Muscle of leg (tissue), 11 donors: ENCODE measurements around the gene SYCP3. TPM values are rescaled to one million over a fixed set of nuclear protein-coding genes. Genes with fewer than 3 reads are reported as not detected.

ENCODE experiments used
- DNase-seq: peaks from one replicate; pipeline ENCODE4 v3.0.0; 2013
- H3K27ac ChIP-seq: one replicate; pipeline ENCODE4 v1.5.1; 2013; ENCODE audit warnings: mild to moderate bottlenecking, low read length, control low read depth
- H3K27me3 ChIP-seq: one replicate; pipeline ENCODE4 v1.6.1; 2013; ENCODE audit warnings: low read length; ENCODE audit not compliant: control insufficient read depth, insufficient read depth
- H3K36me3 ChIP-seq: one replicate; pipeline ENCODE4 v1.6.1; 2013; ENCODE audit warnings: low read length; ENCODE audit not compliant: control insufficient read depth, insufficient read depth
- H3K4me1 ChIP-seq: one replicate; pipeline ENCODE4 v1.6.1; 2013; ENCODE audit warnings: low read length; ENCODE audit not compliant: control insufficient read depth, insufficient read depth
- H3K4me3 ChIP-seq: one replicate; pipeline ENCODE4 v1.5.1; 2013; ENCODE audit warnings: low read length, control low read depth
- H3K9me3 ChIP-seq: replicated peaks from 2 replicates; pipeline ENCODE4 v1.6.1; 2013; ENCODE audit warnings: low read depth, low read length; ENCODE audit not compliant: control insufficient read depth
- WGBS: methylation state at CpG from one replicate; pipeline ENCODE4 v1.1.5; 2013; ENCODE audit warnings: missing lambda C conversion rate; ENCODE audit not compliant: insufficient coverage; 5-methylcytosine and 5-hydroxymethylcytosine counted together
- polyA plus RNA-seq, 8 donors: library from polyadenylated mRNA; unstranded; fragments of 120-200 nt; gene quantifications; one replicate each; pipeline versions ENCODE4 v1.2.1 to v1.2.3, GENCODE V29; 2013; ENCODE audit warnings: inconsistent platforms in 1 of 8, low replicate concordance in 1 of 8; ENCODE audit not compliant: insufficient read length in 8 of 8, insufficient read depth in 1 of 8
- total RNA-seq: library from RNA; stranded (reverse); fragments of 120-200 nt; gene quantifications from one replicate; pipeline ENCODE4 v1.2.4, GENCODE V29; 2013

Gene SYCP3
- total and polyA plus RNA-seq, 9 donors: 0.13 to 1.3 (median 0.67) TPM

- H3K4me1 ChIP-seq: peaks cover 2% of the 10 kb centered on the region
- peaks cover 9% of the 10 kb centered on the region for H3K36me3 ChIP-seq
- no peak overlapping the region for H3K4me3 ChIP-seq
- WGBS: 49% methylated on average over 2 of the region's 4 CpGs
- H3K27me3 ChIP-seq: no peaks in the 10 kb centered on the region
- H3K9me3 ChIP-seq: no peaks in the 10 kb centered on the region
- DNase-seq: no peak
- H3K27ac ChIP-seq: no peak overlapping the region
Measured at GRCh38 chr12:101777978-101778377, 38.7 kb upstream of the SYCP3 start.

DNA sequence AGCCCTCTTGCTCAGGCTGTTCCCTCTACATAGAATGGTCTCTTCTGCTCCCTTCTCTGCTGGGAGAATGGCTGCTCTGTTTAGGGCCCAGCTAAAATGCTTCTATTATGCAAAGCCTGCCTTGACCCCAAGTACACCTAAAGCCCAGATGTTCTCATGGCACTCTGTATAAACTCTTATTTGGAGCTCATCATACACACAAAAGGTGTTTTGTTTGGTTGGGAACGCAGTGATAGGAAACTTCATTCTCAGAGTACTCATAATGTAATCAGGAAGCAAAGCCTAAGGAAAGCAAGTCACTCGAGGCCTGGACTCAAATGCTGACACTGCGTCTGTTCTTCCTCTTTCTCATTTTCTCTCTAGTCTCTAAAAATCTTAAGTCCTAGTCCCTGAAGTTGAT is 38.2 kb upstream of the SYCP3 start:
- peak; percentile 46 for DNase-seq
- H3K27ac ChIP-seq: no peak overlapping the region
- WGBS: no CpG with 5 or more reads among the region's 3 CpGs
- peaks cover 9% of the 10 kb centered on the region for H3K36me3 ChIP-seq
- no peaks in the 10 kb centered on the region for H3K27me3 ChIP-seq
- H3K9me3 ChIP-seq: no peaks in the 10 kb centered on the region
- peaks cover 2% of the 10 kb centered on the region for H3K4me1 ChIP-seq
- no peak overlapping the region for H3K4me3 ChIP-seq

- Histone ChIP-seq H3K27me3 (no peaks in the 10 kb centered on the region), H3K4me1 (peaks cover 2% of the 10 kb centered on the region), H3K4me3 (no peak overlapping the region), H3K9me3 (no peaks in the 10 kb centered on the region), H3K36me3 (peaks cover 9% of the 10 kb centered on the region), H3K27ac (no peak overlapping the region)
- no peak for DNase-seq
- 51% methylated on average over 2 of the region's 2 CpGs for whole genome bisulfite sequencing
Measured at GRCh38 chr12:101775816-101776215, 36.6 kb upstream of the SYCP3 start.

DNA sequence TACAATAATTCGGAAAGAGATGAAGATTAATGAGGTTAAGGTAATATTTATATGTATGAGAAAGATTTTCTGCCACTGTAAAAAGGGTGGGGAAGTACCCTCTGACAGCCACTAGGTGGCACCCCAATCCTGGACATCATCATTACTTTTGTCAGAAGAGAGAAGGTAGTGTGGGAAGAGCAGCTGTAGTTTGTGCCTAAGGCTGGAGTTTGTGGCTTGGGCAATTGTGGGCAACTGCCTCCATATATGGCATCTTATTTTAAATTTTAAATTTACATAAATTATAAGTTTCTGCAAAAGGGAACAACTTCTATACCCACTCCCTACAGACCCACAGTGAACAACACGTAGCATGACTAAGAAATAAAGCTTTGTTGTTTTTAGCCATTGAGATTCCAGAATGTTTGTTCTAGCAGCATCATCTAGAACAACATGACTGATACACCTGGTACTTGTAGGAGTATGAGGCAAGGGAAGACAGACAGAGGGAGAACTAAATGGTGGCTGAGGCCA is 34.4 kb upstream of the SYCP3 start:
- Histone ChIP-seq H3K27me3 (no peaks in the 10 kb centered on the region), H3K27ac (no peak overlapping the region), H3K4me3 (no peak overlapping the region), H3K36me3 (peaks cover 17% of the 10 kb centered on the region), H3K4me1 (peaks cover 2% of the 10 kb centered on the region), H3K9me3 (no peaks in the 10 kb centered on the region)
- peak; percentile 71 for DNase-seq
- WGBS: no CpG with 5 or more reads among the region's 2 CpGs

DNA sequence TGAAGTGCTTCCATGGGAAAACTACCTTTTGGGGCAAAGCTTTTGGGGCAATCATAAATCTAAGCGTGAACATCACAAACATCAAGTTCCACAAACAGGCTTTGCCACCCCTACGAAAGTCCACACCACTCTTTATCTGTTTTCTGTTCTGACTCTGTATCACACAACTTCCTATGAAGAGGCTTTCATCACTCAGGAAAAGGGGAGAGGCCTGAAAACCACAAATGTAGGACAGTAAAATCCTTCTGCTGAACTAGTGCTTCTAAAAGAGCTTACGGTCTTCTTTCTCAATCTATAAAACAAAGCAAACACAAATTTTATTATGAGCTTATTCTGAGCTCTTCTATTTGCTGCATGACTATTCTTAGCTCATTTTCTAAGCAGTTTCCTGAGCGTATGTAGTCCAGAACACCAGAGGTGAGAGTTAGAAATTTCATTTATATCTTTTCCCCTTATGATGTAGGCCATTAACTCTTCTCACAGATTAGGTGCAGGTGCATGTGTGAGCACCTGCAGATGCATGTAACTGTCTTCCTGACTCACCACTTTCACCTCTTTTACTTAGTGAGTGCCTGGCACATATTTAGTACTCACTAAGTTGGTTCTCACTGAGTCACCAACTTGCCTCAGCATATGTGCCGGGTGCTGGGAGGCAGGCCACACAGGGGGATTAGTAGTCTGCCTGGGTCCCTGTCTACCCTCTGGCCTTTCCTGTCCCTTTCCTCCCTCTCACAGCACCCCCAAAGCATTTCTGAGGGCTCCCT is 32.9 kb upstream of the SYCP3 start:
- peak; percentile 43 for DNase-seq
- Histone ChIP-seq H3K27me3 (no peaks in the 10 kb centered on the region), H3K27ac (no peak overlapping the region), H3K4me1 (no peaks in the 10 kb centered on the region), H3K36me3 (peaks cover 25% of the 10 kb centered on the region), H3K4me3 (no peak overlapping the region), H3K9me3 (no peaks in the 10 kb centered on the region)
- WGBS: 91% methylated on average over 3 of the region's 5 CpGs

DNA sequence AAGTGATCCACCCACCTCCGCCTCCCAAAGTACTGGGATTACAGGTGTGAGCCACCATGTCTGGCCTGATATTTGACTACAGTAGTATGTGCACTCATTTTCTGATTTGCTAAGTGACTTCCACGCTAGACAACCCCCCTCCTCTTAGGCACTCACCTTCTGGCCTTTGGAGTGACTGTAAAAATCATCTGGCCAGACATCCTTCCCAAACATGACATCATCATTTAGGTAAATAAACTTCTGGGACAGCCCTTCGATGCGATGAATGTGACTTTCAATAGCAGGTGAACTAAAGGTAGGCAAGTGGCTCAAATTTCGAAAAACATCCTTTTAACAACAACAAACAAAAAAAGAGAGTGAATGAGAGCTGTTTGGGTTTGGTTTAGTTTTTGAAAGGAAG is 30.6 kb upstream of the SYCP3 start:
- 100% methylated on average over 2 of the region's 5 CpGs for WGBS
- Histone ChIP-seq H3K27me3 (no peaks in the 10 kb centered on the region), H3K4me3 (no peak overlapping the region), H3K4me1 (no peaks in the 10 kb centered on the region), H3K27ac (no peak overlapping the region), H3K36me3 (peaks cover 23% of the 10 kb centered on the region), H3K9me3 (no peaks in the 10 kb centered on the region)
- no peak for DNase-seq

GRCh38 chr12:101768781-101769180 is 29.5 kb upstream of the SYCP3 start:
- no peak for DNase-seq
- Histone ChIP-seq H3K9me3 (no peaks in the 10 kb centered on the region), H3K27ac (no peak overlapping the region), H3K4me3 (no peak overlapping the region), H3K27me3 (no peaks in the 10 kb centered on the region), H3K4me1 (no peaks in the 10 kb centered on the region), H3K36me3 (peaks cover 23% of the 10 kb centered on the region)
- 75% methylated on average over 1 of the region's 2 CpGs for WGBS

GRCh38 chr12:101767537-101767936 is 28.3 kb upstream of the SYCP3 start:
- Histone ChIP-seq H3K4me1 (no peaks in the 10 kb centered on the region), H3K36me3 (peaks cover 23% of the 10 kb centered on the region), H3K27ac (no peak overlapping the region), H3K27me3 (no peaks in the 10 kb centered on the region), H3K9me3 (no peaks in the 10 kb centered on the region), H3K4me3 (no peak overlapping the region)
- no CpG with 5 or more reads among the region's 1 CpG for WGBS
- DNase-seq: no peak

DNA sequence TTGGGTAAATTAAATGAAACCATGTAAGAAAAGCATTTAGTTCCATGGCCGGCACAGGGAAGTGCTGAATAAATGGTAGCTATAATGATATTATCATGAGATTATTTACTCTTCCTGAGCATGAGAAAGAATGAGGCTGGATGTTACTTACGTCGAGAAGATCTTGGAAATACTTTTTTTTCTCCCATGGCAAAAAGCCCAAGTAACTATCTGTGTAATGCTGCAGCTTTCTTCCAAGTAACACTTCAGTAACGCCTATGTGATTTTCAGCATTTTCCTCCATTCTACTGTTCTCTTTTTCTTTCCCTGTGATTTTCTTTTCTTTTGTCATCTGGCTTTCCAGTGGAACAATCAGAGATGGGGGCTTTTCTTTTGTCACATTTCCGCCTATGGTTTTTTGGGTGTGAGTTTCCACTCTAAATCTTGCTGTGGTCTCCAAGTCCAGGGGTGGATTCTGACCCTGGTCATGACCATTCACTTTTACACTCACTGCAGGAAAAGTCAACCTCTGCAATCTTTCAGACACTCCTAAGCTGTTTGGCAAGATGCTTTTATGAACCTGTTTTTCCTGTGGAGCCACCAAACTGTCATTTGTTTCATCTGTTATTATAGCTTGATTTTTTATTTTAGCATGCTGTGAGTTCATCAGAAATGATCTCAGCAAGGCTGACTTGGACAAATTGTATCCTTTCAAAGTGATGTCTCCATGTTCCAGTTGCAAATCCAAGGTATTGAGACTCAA is 25.0 kb upstream of the SYCP3 start:
- Histone ChIP-seq H3K36me3 (peaks cover 19% of the 10 kb centered on the region), H3K9me3 (no peaks in the 10 kb centered on the region), H3K4me3 (no peak overlapping the region), H3K4me1 (no peaks in the 10 kb centered on the region), H3K27me3 (no peaks in the 10 kb centered on the region), H3K27ac (no peak overlapping the region)
- DNase-seq: peak; percentile 61
- WGBS: no CpG with 5 or more reads among the region's 5 CpGs

GRCh38 chr12:101763246-101763931 is 24.1 kb upstream of the SYCP3 start:
- Histone ChIP-seq H3K27me3 (no peaks in the 10 kb centered on the region), H3K36me3 (peaks cover 15% of the 10 kb centered on the region), H3K4me1 (no peaks in the 10 kb centered on the region), H3K9me3 (no peaks in the 10 kb centered on the region), H3K27ac (no peak overlapping the region), H3K4me3 (no peak overlapping the region)
- peak; percentile 50 for DNase-seq
- WGBS: 72% methylated on average over 5 of the region's 6 CpGs
